A549 treated with CORT108297 at 1 μM for 4 hours (cell line): ENCODE results near the gene FAM111B. TPM values are rescaled to one million over a fixed set of nuclear protein-coding genes. Genes with fewer than 3 reads are reported as not detected.

Source experiments
- total RNA-seq: library from RNA; stranded (reverse); fragments of 200-300 nt; extraction: Qiagen RNA extraction; gene quantifications from 5 replicates; pipeline ENCODE4 v1.2.3, GENCODE V29; 2022

FAM111B gene, protein sequence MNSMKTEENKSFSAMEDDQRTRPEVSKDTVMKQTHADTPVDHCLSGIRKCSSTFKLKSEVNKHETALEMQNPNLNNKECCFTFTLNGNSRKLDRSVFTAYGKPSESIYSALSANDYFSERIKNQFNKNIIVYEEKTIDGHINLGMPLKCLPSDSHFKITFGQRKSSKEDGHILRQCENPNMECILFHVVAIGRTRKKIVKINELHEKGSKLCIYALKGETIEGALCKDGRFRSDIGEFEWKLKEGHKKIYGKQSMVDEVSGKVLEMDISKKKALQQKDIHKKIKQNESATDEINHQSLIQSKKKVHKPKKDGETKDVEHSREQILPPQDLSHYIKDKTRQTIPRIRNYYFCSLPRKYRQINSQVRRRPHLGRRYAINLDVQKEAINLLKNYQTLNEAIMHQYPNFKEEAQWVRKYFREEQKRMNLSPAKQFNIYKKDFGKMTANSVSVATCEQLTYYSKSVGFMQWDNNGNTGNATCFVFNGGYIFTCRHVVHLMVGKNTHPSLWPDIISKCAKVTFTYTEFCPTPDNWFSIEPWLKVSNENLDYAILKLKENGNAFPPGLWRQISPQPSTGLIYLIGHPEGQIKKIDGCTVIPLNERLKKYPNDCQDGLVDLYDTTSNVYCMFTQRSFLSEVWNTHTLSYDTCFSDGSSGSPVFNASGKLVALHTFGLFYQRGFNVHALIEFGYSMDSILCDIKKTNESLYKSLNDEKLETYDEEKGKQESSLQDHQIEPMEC
- total RNA-seq: 7.1 to 8.6 TPM (median 7.3 TPM) in 5 replicates

DNA sequence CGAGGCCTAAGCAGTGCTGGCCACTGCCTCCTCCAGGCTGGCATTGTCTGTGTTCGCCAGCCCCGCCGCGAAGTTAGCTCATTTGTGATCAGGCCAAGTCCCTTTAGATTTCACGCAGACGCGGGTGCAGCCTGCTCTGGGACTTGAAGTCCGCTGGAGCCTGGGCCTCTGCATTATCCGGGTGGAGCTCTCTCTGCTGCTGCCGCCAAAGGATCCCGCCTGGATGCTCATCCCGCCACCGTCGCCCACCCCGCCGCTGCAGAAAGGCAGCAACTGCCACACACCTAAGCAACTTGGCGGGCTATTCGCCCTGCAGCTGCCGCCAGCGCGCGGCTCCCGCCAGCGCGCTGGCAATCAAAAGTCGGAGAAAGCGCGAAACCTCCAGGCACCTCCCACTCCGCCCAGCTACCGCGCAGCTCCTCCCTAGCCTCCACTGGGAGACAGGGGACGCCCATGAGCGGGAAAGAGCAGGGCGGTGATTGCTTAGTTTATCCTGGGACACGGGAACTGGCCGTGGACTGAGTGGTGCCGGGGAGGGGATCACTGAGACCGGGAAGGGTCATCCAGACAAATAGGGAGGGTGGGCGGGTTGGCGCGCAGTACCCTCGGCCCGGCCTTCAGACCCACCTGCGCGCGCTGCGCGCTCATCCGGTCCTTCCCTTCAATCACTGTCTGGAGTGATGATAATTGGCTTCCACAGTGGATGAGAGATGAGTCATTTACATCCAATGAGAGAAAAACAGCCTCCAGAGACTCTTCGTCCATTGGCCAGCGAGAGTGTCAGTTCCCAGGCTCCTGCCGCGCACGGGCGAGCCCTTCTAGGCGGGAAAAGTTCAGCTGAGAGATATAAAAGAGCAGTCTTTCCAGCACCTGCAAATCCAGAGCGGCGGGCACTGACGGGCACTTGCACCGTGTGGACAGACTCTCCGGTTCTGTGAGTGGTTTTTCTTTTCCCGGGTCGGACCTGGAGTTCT is at the start of gene FAM111B:
Gene FAM111B, plus strand, starts transcription at position 875 of the 974 bp plus-strand sequence. CDS start 2,389 bp downstream, outside the sequence.

DNA sequence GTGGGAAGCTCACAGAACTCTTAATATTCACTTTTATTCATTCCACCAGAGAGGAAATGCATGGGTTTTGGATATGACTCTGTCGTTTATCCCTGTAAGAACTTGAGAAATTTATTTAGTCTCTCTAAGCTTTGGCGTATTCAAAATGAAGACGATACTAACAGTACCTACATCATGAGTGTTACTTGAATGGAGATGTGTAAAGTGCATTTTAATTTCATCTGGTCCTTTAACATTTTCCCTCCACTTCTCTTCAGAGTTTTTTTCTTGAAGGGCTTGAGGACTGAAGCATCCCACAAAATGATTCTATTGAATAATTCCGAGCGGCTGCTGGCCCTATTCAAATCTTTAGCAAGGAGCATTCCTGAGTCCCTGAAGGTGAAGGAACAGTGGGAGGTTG is 21.0 kb upstream of the FAM111B start, which contains the start of gene GLYATL1B:
Gene GLYATL1B, plus strand, starts transcription at position 301 of the 400 bp plus-strand sequence. Its CDS starts 0 bp downstream, at position 301.

DNA sequence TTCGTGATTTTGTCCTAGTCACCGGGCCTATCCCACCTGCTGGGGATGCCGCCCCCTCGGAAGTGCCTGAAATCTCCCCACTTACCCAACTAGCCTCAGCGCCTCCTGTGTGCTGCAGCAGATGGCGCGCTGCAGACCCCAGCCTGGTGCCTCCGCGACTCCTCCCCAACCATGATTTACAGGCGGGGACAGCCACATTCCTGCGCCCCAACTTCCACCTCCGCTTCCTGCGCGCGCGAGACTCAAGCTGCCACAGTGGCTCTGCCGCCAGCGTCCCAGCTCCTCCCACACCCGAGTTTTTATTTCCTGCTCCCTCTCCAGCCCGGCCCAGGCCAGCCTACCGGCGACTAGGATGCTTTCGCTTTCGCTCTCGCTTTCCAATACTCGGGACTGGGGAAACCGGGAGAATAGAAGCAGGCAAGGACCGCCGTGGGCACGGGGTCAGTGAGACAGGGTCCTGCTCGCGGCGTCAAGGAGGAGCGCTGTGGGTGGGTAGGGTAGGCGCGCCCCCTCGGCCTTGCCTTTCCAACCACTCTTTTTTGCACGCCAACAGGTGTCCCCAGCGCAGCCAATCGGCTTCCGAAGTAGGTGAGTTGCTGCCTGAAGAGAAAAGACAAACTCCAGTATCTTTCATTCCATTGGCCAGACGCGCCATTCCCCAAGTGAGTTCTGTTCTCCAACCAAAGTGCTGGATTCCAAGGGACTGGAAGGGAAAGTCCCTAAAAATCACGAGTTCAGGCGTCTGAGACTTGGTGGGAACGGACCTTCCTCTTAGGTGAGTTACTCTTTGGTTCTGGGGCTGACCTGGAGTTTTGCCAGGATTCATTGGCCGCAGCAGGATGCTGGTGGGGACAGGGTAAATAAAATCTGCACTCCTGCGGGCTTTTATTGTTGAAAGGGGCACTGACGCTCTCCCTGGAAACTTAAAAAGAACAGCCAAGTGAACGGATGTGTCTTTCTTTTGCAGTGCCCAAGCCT is 35.8 kb downstream of the FAM111B start, which contains the start of gene FAM111A:
Gene FAM111A, plus strand, starts transcription at position 327 of the 978 bp plus-strand sequence. CDS start 6,017 bp downstream, outside the sequence.

DNA sequence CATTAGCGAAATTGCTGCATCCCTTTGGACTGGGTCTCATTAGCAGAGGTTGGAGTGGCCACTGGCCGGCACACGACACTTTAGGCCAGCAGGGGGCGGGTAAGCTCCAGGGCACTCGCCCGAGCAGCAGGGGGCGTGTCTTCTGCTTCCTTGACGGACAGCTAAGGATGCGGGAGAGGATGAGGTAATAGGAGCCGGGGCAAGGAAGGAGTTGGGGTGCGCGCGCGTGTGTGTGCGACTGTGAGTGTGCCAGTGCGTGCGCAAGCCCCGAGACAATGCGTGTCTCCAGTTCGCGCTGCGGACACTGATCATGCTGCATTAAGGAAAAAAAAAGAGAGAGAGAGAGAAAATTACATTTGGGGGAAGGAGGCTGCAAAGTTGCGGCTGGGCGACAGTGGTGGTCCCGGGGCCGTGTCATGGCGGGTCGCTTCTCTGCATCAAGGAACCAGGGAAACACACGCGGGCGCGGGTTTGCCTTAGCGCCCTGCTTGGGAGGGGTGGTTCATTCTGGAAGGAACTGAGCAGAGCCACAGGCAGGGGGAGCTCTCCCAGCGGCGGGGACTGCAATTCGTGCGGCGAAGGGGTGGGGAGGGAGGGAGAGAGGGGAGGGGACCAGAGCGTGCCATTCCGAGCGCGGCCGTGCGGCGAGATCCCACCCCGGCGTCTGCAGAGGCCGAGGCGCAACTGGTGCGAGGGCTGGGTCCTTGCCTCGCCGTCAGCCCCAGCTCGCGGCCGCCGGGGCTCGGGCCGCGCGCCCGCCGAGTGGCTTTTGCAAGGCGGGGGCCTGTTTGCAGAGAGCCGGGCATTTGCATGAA is 64.7 kb downstream of the FAM111B start, which contains the start of gene DTX4:
Gene DTX4, plus strand, starts transcription at position 625 of the 815 bp plus-strand sequence. CDS start 464 bp downstream, outside the sequence.

Other genes with a start within 250 kb of the FAM111B start
- gene GLYATL1, start 167.7 kb upstream of the FAM111B start, total RNA-seq: 0.15 TPM in 1 of 5 replicates, not detected in the others
- not detected in 5 replicates for gene GLYATL1B, start 20.9 kb upstream of the FAM111B start, total RNA-seq
- 8.3 to 11.2 TPM (median 9.3 TPM) in 5 replicates for gene FAM111A, start 35.6 kb downstream of the FAM111B start, total RNA-seq
- gene DTX4, start 64.9 kb downstream of the FAM111B start, total RNA-seq: 4.1 to 5.6 TPM (median 4.8 TPM) in 5 replicates
- gene MPEG1, start 105.7 kb downstream of the FAM111B start, total RNA-seq: not detected in 5 replicates